RWPE1 (cell line): ENCODE results near the gene CABP2.

Experiments
- CTCF ChIA-PET: fragments of 350-600 bp; sonication (Branson Sonifier 250); formaldehyde crosslinking; extraction: SDS; loops from one replicate; lab custom pipeline; 2021; lab: Yijun Ruan, JAX
- POLR2A ChIA-PET: fragments of 400-600 bp; formaldehyde crosslinking; extraction: SDS; loops from one replicate; lab custom pipeline; 2020; ENCODE audit warnings: antibody characterized with exemption; ENCODE audit not compliant: low non-redundant PET; lab: Yijun Ruan, JAX
- DNase-seq: peaks from one replicate; pipeline ENCODE4 v3.0.0; 2012; ENCODE audit warnings: low spot score
- H3K27ac ChIP-seq: fragments of 450-650 bp; 2 replicates; pipeline ENCODE4 v1.5.1; 2017
- CTCF ChIP-seq: fragments of 450-650 bp; conservative IDR thresholded peaks from 2 replicates; pipeline ENCODE4 v1.5.1; 2017; ENCODE audit warnings: low read depth, mild to moderate bottlenecking

The CABP2 gene

GRCh38 chr11:67502328-67502979 lies 20.8 kb downstream of the CABP2 start:
- H3K27ac ChIP-seq: peak overlapping the region; percentile 16; the same call in 1 of the 2 replicates
- TF ChIP-seq CTCF: no peak
- no peak for DNase-seq
- ChIA-PET POLR2A (no interaction called here), CTCF (no interaction called here)

GRCh38 chr11:67501854-67502253 lies 21.4 kb downstream of the CABP2 start:
- CTCF ChIA-PET: no interaction called here
- no peak overlapping the region for H3K27ac ChIP-seq
- POLR2A ChIA-PET: interaction anchor here (0.5 kb wide), 1 partner anchor 1211 kb away, joined by 3 read pairs; no protein-coding TSS in a partner anchor
- TF ChIP-seq CTCF: no peak
- no peak for DNase-seq

GRCh38 chr11:67500831-67501715 lies 22.2 kb downstream of the CABP2 start:
- TF ChIP-seq CTCF: no peak
- POLR2A ChIA-PET: interaction anchor here (0.5 kb wide), 1 partner anchor 1210 kb away, joined by 3 read pairs; no protein-coding TSS in a partner anchor

GRCh38 chr11:67500484-67500821 lies 22.8 kb downstream of the CABP2 start:
- DNase-seq: no peak
- CTCF ChIA-PET: interaction anchor here (0.6 kb wide), 1 partner anchor 11 kb away, joined by 3 read pairs; no protein-coding TSS in a partner anchor

More at GRCh38 chr11:67500831-67501715, 22.2 kb downstream of the CABP2 start:
- CTCF ChIA-PET: interaction anchor here (0.6 kb wide), 1 partner anchor 12 kb away, joined by 3 read pairs; no protein-coding TSS in a partner anchor
- peak overlapping the region; percentile 27; the same call in 1 of the 2 replicates for H3K27ac ChIP-seq
- DNase-seq: no peak

GRCh38 chr11:67499808-67500483 lies 23.3 kb downstream of the CABP2 start:
- no peak for TF ChIP-seq CTCF
- H3K27ac ChIP-seq: 0 out of 2 replicates have a peak overlapping the region, but pooled peaks have one; percentile 8
- ChIA-PET CTCF (interaction anchor here (0.6 kb wide), 1 partner anchor 10 kb away, joined by 3 read pairs; no protein-coding TSS in a partner anchor), POLR2A (no interaction called here)
- DNase-seq: no peak

More at GRCh38 chr11:67500484-67500821, 22.8 kb downstream of the CABP2 start:
- TF ChIP-seq CTCF: no peak
- POLR2A ChIA-PET: no interaction called here
- 0 out of 2 replicates have a peak overlapping the region, but pooled peaks have one; percentile 8 for H3K27ac ChIP-seq
